Immature natural killer cell (primary cell): ENCODE data around the gene OR5AC2. TPM values are rescaled to one million over a fixed set of nuclear protein-coding genes. Genes with fewer than 3 reads are reported as not detected.

ENCODE experiments used
- DNase-seq, 3 donors: peaks; one replicate each; pipeline ENCODE4 v3.0.0; 2022; ENCODE audit warnings: mixed read lengths in 1 of 3
- H3K27ac Mint-ChIP-seq, 6 donors: one replicate each; pipeline ENCODE4 v1.8.0; 2020; ENCODE audit warnings: mixed read lengths in 6 of 6, mild to moderate bottlenecking in 5 of 6, inconsistent platforms in 4 of 6, moderate library complexity in 3 of 6
- H3K27me3 Mint-ChIP-seq, 3 donors: one replicate each; pipeline ENCODE4 v1.8.0; 2020 to 2021; ENCODE audit warnings: low read depth in 3 of 3, mild to moderate bottlenecking in 3 of 3, mixed read lengths in 3 of 3, moderate library complexity in 3 of 3, inconsistent platforms in 1 of 3
- H3K36me3 Mint-ChIP-seq, 3 donors: one replicate each; pipeline ENCODE4 v1.8.0; 2020; ENCODE audit warnings: mixed read lengths in 3 of 3, inconsistent platforms in 2 of 3, mild to moderate bottlenecking in 2 of 3
- H3K4me1 Mint-ChIP-seq, 2 donors: one replicate each; pipeline ENCODE4 v1.8.0; 2020; ENCODE audit warnings: inconsistent platforms in 2 of 2, mild to moderate bottlenecking in 2 of 2, mixed read lengths in 2 of 2, moderate library complexity in 1 of 2
- H3K4me3 Mint-ChIP-seq, 5 donors: one replicate each; pipeline ENCODE4 v1.8.0; 2020; ENCODE audit warnings: mild to moderate bottlenecking in 5 of 5, mixed read lengths in 5 of 5, inconsistent platforms in 3 of 5, moderate library complexity in 3 of 5
- H3K9me3 Mint-ChIP-seq, 6 donors: one replicate each; pipeline ENCODE4 v1.8.0; 2020; ENCODE audit warnings: mild to moderate bottlenecking in 6 of 6, mixed read lengths in 6 of 6, inconsistent platforms in 4 of 6, moderate library complexity in 3 of 6
- polyA plus RNA-seq, 3 donors: library from polyadenylated mRNA; unstranded; fragments of 300-500 nt; fragmentation: Illumina TruSeq; gene quantifications; one replicate each; pipeline ENCODE4 v1.2.3, GENCODE V29; 2021

OR5AC2 gene
- polyA plus RNA-seq, 3 donors from 2014 or later = not detected

DNA sequence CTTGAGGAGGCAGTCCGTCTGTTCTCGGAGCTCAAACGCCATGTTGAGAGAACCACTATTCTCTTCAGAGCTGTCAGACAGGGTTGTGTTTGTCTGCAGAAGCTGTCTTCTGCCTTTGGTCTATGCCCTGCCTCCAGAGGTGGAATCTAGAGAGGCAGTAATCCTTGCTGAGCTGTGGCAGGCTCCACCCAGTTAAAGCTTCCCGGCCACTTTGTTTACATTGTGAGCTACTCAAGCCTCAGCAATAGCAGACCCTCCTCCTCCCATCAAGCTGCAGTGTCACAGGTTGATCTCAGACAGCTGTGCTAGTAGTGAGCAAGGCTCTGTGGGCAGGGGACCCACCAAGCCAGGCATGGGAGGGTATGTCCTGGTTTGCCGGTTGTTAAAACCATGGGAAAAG, 8.9 kb downstream of the OR5AC2 start:
- Mint-ChIP-seq H3K27ac (no peak overlapping the region), H3K27me3 (peaks cover 0 to 2% (median 0%) of the 10 kb centered on the region in 3 donors), H3K9me3 (peaks cover 0 to 7% (median 5%) of the 10 kb centered on the region in 6 donors), H3K4me1 (no peaks in the 10 kb centered on the region), H3K36me3 (no peaks in the 10 kb centered on the region), H3K4me3 (no peak overlapping the region)
- no peak for DNase-seq

DNA sequence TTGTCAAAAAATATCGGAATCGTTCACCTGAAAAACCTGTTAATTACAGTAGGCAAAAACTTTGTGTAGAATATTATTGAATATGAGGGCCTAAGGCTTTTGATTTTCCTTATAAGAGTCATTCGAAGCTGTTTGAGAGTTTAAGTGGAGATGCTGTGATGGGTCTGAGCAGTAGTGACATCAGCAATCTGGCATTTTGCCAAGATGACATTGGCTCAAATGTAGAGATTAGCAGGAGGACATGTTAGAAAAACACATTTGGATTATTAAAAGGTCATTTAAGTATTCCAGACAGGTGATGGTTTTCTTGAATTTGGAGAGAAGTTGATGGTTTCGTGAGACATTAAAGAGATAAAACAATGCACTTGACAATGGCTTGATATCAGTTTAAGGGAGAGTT, 12.9 kb downstream of the OR5AC2 start:
- no peak for DNase-seq
- Mint-ChIP-seq H3K4me1 (no peaks in the 10 kb centered on the region), H3K9me3 (peaks cover 0 to 3% (median 0%) of the 10 kb centered on the region in 6 donors), H3K36me3 (no peaks in the 10 kb centered on the region), H3K4me3 (no peak overlapping the region), H3K27me3 (no peaks in the 10 kb centered on the region), H3K27ac (no peak overlapping the region)

DNA sequence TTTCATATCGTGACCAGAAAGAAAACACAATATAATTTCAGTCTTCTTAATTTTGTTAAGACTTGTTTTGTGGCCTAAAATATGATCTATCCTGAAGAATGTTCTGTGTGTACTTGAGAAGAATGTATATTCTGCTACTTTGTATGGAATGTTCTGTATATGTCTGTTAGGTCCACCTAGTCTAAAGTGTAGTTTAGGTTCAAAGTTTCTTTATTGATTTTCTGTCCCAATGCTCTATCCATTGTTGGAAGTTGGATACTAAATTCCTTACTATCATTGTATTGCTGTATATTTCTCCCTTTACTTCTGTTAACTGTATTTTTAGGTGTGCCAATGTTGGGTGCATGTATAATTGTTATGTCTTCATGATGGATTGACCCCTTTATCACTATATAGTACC, 21.2 kb downstream of the OR5AC2 start:
- H3K27me3 Mint-ChIP-seq = no peaks in the 10 kb centered on the region
- H3K9me3 Mint-ChIP-seq = peaks cover 0 to 37% (median 32%) of the 10 kb centered on the region in 6 donors
- H3K36me3 Mint-ChIP-seq = no peaks in the 10 kb centered on the region

DNA sequence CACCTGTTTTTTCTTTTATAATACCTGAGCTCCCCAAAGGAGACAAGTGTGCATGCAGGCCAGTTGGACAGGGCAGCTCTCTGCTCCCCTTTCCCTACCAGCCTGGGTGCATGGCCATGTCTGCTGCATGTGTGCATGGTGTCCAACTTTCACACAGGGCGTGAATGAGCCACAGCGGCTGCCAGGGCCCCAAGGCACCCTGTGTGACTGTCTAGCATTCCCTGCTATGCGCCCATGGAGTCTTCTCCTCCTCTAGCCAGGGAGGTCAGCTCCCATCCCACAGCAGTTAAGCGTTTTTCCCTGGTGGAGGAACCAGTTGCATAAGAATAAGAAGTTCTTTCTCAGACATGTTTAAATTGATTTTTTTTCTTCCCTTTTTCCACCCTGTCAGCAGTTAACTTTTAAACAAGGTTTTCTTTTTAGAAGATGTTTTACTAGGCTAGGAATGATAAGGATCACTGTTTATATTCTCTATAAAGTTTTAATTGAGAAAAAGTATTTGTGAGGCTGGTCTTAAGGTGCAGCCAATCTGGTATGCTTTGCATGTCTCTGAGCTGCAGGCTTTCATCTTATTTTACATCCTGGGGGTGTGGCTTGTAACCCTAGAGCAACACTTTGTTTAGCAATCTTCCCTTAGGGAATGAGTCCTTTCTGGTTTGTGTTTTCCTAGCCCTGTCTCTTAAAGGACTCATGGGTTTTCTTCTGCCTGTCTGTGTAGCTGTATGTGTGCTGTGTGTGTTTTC, 23.0 kb downstream of the OR5AC2 start:
- Mint-ChIP-seq H3K4me3 (no peak overlapping the region), H3K4me1 (no peaks in the 10 kb centered on the region), H3K27ac (no peak overlapping the region), H3K27me3 (no peaks in the 10 kb centered on the region), H3K36me3 (no peaks in the 10 kb centered on the region), H3K9me3 (peaks cover 0 to 51% (median 38%) of the 10 kb centered on the region in 6 donors)
- DNase-seq = no peak

More for the DNA sequence above, 21.2 kb downstream of the OR5AC2 start:
- Mint-ChIP-seq H3K4me3 (no peak overlapping the region), H3K27ac (no peak overlapping the region), H3K4me1 (no peaks in the 10 kb centered on the region)
- no peak for DNase-seq

GRCh38 chr3:98110550-98110908, 23.6 kb downstream of the OR5AC2 start:
- H3K27ac Mint-ChIP-seq = no peak overlapping the region
- H3K27me3 Mint-ChIP-seq = no peaks in the 10 kb centered on the region
- H3K9me3 Mint-ChIP-seq = peaks cover 2 to 54% (median 39%) of the 10 kb centered on the region in 6 donors
- no peaks in the 10 kb centered on the region for H3K4me1 Mint-ChIP-seq
- no peak overlapping the region for H3K4me3 Mint-ChIP-seq
- DNase-seq = no peak
- H3K36me3 Mint-ChIP-seq = no peaks in the 10 kb centered on the region

- H3K4me1 Mint-ChIP-seq = no peaks in the 10 kb centered on the region
- H3K36me3 Mint-ChIP-seq = no peaks in the 10 kb centered on the region
- DNase-seq = no peak
- H3K27me3 Mint-ChIP-seq = peaks cover 0 to 2% (median 0%) of the 10 kb centered on the region in 3 donors
- no peak overlapping the region for H3K4me3 Mint-ChIP-seq
- H3K9me3 Mint-ChIP-seq = peaks cover 11 to 67% (median 37%) of the 10 kb centered on the region in 6 donors
- H3K27ac Mint-ChIP-seq = no peak overlapping the region
These were observed 27.3 kb downstream of the OR5AC2 start for GRCh38 chr3:98114264-98114663.

- Mint-ChIP-seq H3K4me3 (no peak overlapping the region), H3K9me3 (peaks cover 11 to 57% (median 25%) of the 10 kb centered on the region in 6 donors), H3K36me3 (no peaks in the 10 kb centered on the region), H3K4me1 (no peaks in the 10 kb centered on the region), H3K27me3 (peaks cover 0 to 2% (median 0%) of the 10 kb centered on the region in 3 donors), H3K27ac (no peak overlapping the region)
- DNase-seq = no peak
These were observed 28.7 kb downstream of the OR5AC2 start for GRCh38 chr3:98115717-98116116.

DNA sequence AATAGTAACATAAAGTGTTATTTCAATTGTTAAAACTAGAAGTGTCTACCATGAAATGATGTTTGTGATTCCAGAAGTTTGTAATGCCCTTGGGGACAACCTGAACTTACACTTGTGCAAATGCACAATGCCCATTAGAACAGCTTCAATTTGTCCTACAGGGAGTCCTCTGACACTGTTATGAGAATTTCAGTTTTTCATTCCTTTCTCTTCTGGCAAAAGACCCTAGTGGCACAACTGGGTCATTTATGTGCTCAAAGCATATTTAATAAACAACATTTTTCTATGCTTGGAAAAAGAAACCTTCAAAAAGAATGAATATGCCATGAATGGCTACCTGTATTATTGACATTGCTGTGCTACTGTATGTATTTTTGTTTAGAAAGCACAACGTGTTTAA, 43.4 kb downstream of the OR5AC2 start, which contains the start of gene OR5H1:
TSS of gene OR5H1 (plus strand) at position 301 of the 400 bp plus-strand sequence. CDS start 1,977 bp downstream, outside the sequence.
- H3K4me1 Mint-ChIP-seq = no peaks in the 10 kb centered on the region
- H3K36me3 Mint-ChIP-seq = no peaks in the 10 kb centered on the region
- peaks cover 0 to 5% (median 1%) of the 10 kb centered on the region in 3 donors for H3K27me3 Mint-ChIP-seq
- no peak within 1 kb of the TSS for H3K27ac Mint-ChIP-seq
- no peak for DNase-seq
- peaks cover 0 to 10% (median 0%) of the 10 kb centered on the region in 6 donors for H3K9me3 Mint-ChIP-seq
- no peak within 1 kb of the TSS for H3K4me3 Mint-ChIP-seq

DNA sequence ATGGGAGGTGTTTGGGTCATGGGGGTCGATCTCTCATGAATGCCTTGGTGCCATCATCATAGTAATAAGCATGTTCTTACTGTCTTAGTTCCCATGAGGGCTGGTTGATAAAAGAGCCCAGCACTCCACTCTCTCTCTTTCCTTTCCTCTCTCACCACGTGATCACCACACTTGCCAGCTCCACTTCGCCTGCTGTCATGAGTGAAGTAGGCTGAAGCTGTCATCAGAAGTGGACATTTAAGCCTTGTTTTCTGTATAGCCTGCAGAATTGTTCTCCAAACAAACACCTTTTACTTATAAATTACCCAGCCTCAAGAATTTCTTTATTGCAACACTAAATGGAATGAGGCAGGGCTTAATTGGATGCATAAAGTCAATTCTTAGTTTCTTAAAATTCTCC, 49.7 kb downstream of the OR5AC2 start:
- no peak for DNase-seq
- Mint-ChIP-seq H3K27me3 (peaks cover 0 to 2% (median 1%) of the 10 kb centered on the region in 3 donors), H3K27ac (no peak overlapping the region), H3K36me3 (no peaks in the 10 kb centered on the region), H3K4me3 (no peak overlapping the region), H3K4me1 (no peaks in the 10 kb centered on the region), H3K9me3 (peaks cover 0 to 6% (median 0%) of the 10 kb centered on the region in 6 donors)

Other genes with a start within 250 kb of the OR5AC2 start
- 10 to 100 TPM; 12.3 to 18.8 (median 16.8) TPM for gene RIOX2, start 114.7 kb upstream of the OR5AC2 start, polyA plus RNA-seq
- gene GABRR3, start 51.9 kb upstream of the OR5AC2 start, polyA plus RNA-seq = not detected
- gene OR5H1, start 43.5 kb downstream of the OR5AC2 start, polyA plus RNA-seq = not detected
- gene OR5H14, start 60.3 kb downstream of the OR5AC2 start, polyA plus RNA-seq = not detected
- gene OR5H15, start 79.5 kb downstream of the OR5AC2 start, polyA plus RNA-seq = not detected
- gene OR5H6, start 177.1 kb downstream of the OR5AC2 start, polyA plus RNA-seq = not detected
- gene OR5H2, start 195.3 kb downstream of the OR5AC2 start, polyA plus RNA-seq = not detected